PFSK-1 (cell line): ENCODE results near the gene SLC1A6.

Experiments used
- FOXP2 ChIP-seq: optimal IDR thresholded peaks from 2 replicates; pipeline ENCODE3; 2011; ENCODE audit warnings: borderline replicate concordance, control low read depth, inconsistent platforms; ENCODE audit not compliant: insufficient read depth; ENCODE audit errors: extremely low read length, extremely low read depth
- POLR2AphosphoS5 ChIP-seq: IDR thresholded peaks from 2 replicates; pipeline ENCODE4 v1.6.1; 2012; ENCODE audit warnings: low read depth, mild to moderate bottlenecking, control low read depth, low read length, moderate library complexity
- SIN3A ChIP-seq: IDR thresholded peaks from 2 replicates; pipeline ENCODE4 v1.6.1; 2012; ENCODE audit warnings: mild to moderate bottlenecking, low read length, moderate library complexity, borderline replicate concordance; ENCODE audit not compliant: insufficient read depth
- TAF1 ChIP-seq: IDR thresholded peaks from 2 replicates; pipeline ENCODE4 v1.6.1; 2012; ENCODE audit warnings: low read length, control low read depth, borderline replicate concordance; ENCODE audit not compliant: insufficient read depth
- TF ChIP-seq, protein P1 (sequence below), 2 experiments: IDR thresholded peaks; 2 replicates each; pipeline versions ENCODE4 v1.6.1 to v1.8.0; 2011 to 2012; ENCODE audit warnings: low read depth in 2 of 2, low read length in 2 of 2, control low read depth in 1 of 2, inconsistent platforms in 1 of 2, mild to moderate bottlenecking in 1 of 2, moderate library complexity in 1 of 2; ENCODE audit not compliant: insufficient read depth in 1 of 2

DNA sequence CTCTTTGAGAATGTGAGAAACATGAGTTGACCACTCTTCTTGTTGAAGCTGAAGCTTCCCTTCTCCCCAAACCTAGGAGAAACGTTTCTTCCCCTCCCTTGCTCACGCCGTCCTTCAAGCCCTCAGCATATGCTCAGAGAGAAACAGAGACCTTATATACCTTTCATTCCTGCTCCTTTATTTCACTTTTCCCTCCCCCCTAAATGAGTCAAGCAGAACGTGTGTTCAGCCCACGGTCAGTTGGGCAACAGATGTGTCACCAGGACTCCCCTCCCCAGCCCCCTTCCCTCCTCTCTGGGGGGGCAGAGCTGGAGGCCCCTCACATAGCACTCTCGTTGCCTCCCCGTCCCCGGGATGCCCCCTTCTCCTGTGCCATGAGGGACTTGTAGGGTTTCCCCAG, 29.8 kb downstream of the SLC1A6 start:
- TF ChIP-seq POLR2AphosphoS5 (no peak), SIN3A (no peak), TAF1 (no peak), FOXP2 (no peak)
- TF ChIP-seq, protein P1, sequence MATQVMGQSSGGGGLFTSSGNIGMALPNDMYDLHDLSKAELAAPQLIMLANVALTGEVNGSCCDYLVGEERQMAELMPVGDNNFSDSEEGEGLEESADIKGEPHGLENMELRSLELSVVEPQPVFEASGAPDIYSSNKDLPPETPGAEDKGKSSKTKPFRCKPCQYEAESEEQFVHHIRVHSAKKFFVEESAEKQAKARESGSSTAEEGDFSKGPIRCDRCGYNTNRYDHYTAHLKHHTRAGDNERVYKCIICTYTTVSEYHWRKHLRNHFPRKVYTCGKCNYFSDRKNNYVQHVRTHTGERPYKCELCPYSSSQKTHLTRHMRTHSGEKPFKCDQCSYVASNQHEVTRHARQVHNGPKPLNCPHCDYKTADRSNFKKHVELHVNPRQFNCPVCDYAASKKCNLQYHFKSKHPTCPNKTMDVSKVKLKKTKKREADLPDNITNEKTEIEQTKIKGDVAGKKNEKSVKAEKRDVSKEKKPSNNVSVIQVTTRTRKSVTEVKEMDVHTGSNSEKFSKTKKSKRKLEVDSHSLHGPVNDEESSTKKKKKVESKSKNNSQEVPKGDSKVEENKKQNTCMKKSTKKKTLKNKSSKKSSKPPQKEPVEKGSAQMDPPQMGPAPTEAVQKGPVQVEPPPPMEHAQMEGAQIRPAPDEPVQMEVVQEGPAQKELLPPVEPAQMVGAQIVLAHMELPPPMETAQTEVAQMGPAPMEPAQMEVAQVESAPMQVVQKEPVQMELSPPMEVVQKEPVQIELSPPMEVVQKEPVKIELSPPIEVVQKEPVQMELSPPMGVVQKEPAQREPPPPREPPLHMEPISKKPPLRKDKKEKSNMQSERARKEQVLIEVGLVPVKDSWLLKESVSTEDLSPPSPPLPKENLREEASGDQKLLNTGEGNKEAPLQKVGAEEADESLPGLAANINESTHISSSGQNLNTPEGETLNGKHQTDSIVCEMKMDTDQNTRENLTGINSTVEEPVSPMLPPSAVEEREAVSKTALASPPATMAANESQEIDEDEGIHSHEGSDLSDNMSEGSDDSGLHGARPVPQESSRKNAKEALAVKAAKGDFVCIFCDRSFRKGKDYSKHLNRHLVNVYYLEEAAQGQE (IDR thresholded peaks at IDR 0.05; ENCODE audit: insufficient read depth in 1 of 2, low read depth in 2 of 2, low read length in 2 of 2): no peak
